Osteocyte (in vitro differentiated cells): ENCODE results near the gene CPEB2. TPM values are rescaled to one million over a fixed set of nuclear protein-coding genes. Genes with fewer than 3 reads are reported as not detected.
A peak's percentile ranks its signal among the peaks of the same experiment; 100 is the strongest.

Source experiments
- DNase-seq: peaks from one replicate; pipeline ENCODE4 v3.0.0; 2021; ENCODE audit warnings: mixed read lengths; ENCODE audit not compliant: unreplicated experiment; ENCODE audit errors: extremely low spot score
- H3K27ac Mint-ChIP-seq: one replicate; pipeline ENCODE4 v1.8.0; 2021; ENCODE audit warnings: mild to moderate bottlenecking, mixed read lengths; ENCODE audit not compliant: unreplicated experiment
- H3K27me3 Mint-ChIP-seq: one replicate; pipeline ENCODE4 v1.8.0; 2021; ENCODE audit warnings: mixed read lengths; ENCODE audit not compliant: unreplicated experiment
- H3K36me3 Mint-ChIP-seq: one replicate; pipeline ENCODE4 v1.8.0; 2021; ENCODE audit warnings: mixed read lengths; ENCODE audit not compliant: unreplicated experiment
- H3K4me1 Mint-ChIP-seq: one replicate; pipeline ENCODE4 v1.8.0; 2021; ENCODE audit warnings: mixed read lengths; ENCODE audit not compliant: unreplicated experiment
- H3K4me3 Mint-ChIP-seq: one replicate; pipeline ENCODE4 v1.8.0; 2021; ENCODE audit warnings: mild to moderate bottlenecking, moderate library complexity, mixed read lengths; ENCODE audit not compliant: unreplicated experiment
- H3K9me3 Mint-ChIP-seq: one replicate; pipeline ENCODE4 v1.8.0; 2021; ENCODE audit warnings: mixed read lengths; ENCODE audit not compliant: unreplicated experiment
- CTCF ChIP-seq: fragments of 200-600 bp; sonication (generic); IDR thresholded peaks from 2 replicates; pipeline ENCODE4 v1.5.0; 2021; ENCODE audit warnings: antibody characterized with exemption, mild to moderate bottlenecking, moderate library complexity
- total RNA-seq: library from RNA; stranded (reverse); gene quantifications from 2 replicates; pipeline ENCODE4 v1.2.1, GENCODE V29; 2021

CPEB2 gene
- total RNA-seq, 1 donor from 2014 or later, result 65.7 TPM

DNA sequence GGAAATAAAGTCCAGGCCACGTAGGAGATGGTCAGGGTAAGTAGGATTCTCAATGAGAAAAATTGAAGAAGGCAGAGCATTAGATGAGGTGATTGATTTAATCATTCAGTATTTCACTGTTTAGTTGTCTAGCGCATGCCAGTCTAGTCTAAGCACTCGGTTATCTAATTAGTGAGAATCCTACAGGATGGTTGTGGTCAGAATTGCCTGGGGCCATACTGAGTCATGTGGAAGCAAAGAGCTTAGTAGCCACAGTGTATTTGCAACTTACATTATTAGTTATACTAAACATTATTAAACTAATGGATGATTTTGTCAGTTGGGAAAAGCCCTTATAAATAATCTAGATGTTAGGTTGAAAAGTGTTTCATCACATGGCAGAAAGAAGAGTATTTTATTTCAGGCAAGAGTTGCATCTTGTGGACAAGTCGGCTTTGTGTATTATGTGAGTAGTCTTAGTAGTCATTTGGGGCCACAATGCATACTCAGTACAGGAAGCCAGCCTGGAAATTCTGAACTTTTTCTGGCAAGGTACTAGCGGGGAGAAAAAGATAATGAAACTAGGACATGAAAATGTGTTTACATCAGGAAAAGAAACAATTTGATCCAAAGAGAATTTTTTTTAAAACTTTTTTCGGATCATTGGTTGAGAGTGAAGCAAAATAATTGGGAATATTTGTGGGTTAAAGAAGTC lies 31.9 kb downstream of the CPEB2 start:
- peaks cover 67% of the 10 kb centered on the region for H3K4me1 Mint-ChIP-seq

GRCh38 chr4:15035159-15035558 lies 32.9 kb downstream of the CPEB2 start:
- no peak for DNase-seq
- H3K4me1 Mint-ChIP-seq, result peaks cover 69% of the 10 kb centered on the region
- peak overlapping the region; percentile 55 for H3K27ac Mint-ChIP-seq
- no peak for TF ChIP-seq CTCF
- peaks cover 45% of the 10 kb centered on the region for H3K36me3 Mint-ChIP-seq
- H3K27me3 Mint-ChIP-seq, result no peaks in the 10 kb centered on the region
- no peaks in the 10 kb centered on the region for H3K9me3 Mint-ChIP-seq
- H3K4me3 Mint-ChIP-seq, result no peak overlapping the region

More for the DNA sequence above, 31.9 kb downstream of the CPEB2 start:
- DNase-seq, result no peak
- Mint-ChIP-seq H3K36me3 (peaks cover 46% of the 10 kb centered on the region), H3K9me3 (no peaks in the 10 kb centered on the region), H3K4me3 (no peak overlapping the region), H3K27ac (peak overlapping the region; percentile 55), H3K27me3 (no peaks in the 10 kb centered on the region)
- TF ChIP-seq CTCF, result no peak

DNA sequence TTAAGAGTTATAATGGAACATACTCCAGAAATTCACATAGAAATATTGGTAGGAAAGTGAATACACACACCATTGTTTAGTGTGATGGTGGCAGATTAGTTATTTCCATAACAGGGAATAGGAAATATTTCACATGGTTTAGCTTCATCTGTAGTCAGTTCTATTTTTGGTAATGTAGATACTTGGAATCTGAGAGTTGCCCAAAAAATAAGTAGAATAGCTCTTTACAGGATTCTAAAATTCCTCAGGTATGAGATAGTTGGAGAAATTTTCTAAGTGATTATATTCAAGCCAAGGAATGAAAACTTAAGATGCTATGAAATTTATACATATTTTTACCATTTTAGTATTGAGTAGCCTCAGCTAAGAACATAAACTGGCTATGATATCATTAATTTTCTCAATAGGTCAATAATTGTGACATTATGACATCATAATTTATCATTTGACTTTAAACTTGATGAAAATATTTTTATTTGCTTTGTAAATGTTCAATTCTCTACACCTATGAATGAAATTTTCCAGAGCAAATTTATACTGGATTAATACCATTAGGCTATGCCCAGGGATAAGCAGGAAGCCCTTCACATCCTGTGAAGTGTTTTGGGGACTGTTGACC lies 35.8 kb downstream of the CPEB2 start:
- Mint-ChIP-seq H3K4me3 (no peak overlapping the region), H3K9me3 (no peaks in the 10 kb centered on the region), H3K27me3 (no peaks in the 10 kb centered on the region), H3K4me1 (peaks cover 67% of the 10 kb centered on the region), H3K27ac (peak overlapping the region; percentile 63), H3K36me3 (peaks cover 59% of the 10 kb centered on the region)
- no peak for DNase-seq
- TF ChIP-seq CTCF, result no peak

- no peaks in the 10 kb centered on the region for H3K27me3 Mint-ChIP-seq
- peaks cover 48% of the 10 kb centered on the region for H3K36me3 Mint-ChIP-seq
- no peak for DNase-seq
- H3K27ac Mint-ChIP-seq, result peak overlapping the region; percentile 51
- no peaks in the 10 kb centered on the region for H3K9me3 Mint-ChIP-seq
- peaks cover 50% of the 10 kb centered on the region for H3K4me1 Mint-ChIP-seq
- H3K4me3 Mint-ChIP-seq, result no peak overlapping the region
- TF ChIP-seq CTCF, result no peak
Observed at GRCh38 chr4:15040916-15041463, 38.7 kb downstream of the CPEB2 start.

- TF ChIP-seq CTCF, result no peak
- H3K27ac Mint-ChIP-seq, result peak overlapping the region; percentile 28
- DNase-seq, result no peak
- H3K4me1 Mint-ChIP-seq, result peaks cover 48% of the 10 kb centered on the region
- no peaks in the 10 kb centered on the region for H3K9me3 Mint-ChIP-seq
- no peak overlapping the region for H3K4me3 Mint-ChIP-seq
- no peaks in the 10 kb centered on the region for H3K27me3 Mint-ChIP-seq
- peaks cover 51% of the 10 kb centered on the region for H3K36me3 Mint-ChIP-seq
Observed at GRCh38 chr4:15042529-15043167, 40.4 kb downstream of the CPEB2 start.
